Measurements from ENCODE around the gene ZDHHC17. TPM values are rescaled to one million over a fixed set of nuclear protein-coding genes. Genes with fewer than 3 reads are reported as not detected.

ZDHHC17 gene
- total and polyA plus RNA-seq, 2 of the 13 experiments (the other 11 are each of a cell fraction or from before 2014, with no cell fraction given): 36.7 to 38.5 TPM

GRCh38 chr12:76878899-76879709, 115.2 kb downstream of the ZDHHC17 start, which contains the start of gene CSRP2 (continued):
- TF ChIP-seq CBX2 (IDR thresholded peaks at IDR 0.05; ENCODE audit: low read depth, low read length): no peak
- TF ChIP-seq CBX2 (CRISPR knock-in tag; IDR thresholded peaks at IDR 0.05; ENCODE audit: low read depth): 0 out of 2 replicates have a peak, but pooled peaks have one; percentile 48
- peak; percentile 54; the same call in 1 of the 2 replicates for TF ChIP-seq ZBED4 (CRISPR knock-in tag; IDR thresholded peaks at IDR 0.05; ENCODE audit: borderline replicate concordance)
- TF ChIP-seq MED1 (CRISPR knock-in tag; IDR thresholded peaks at IDR 0.05): no peak
- TF ChIP-seq ZNF777 (CRISPR knock-in tag; IDR thresholded peaks at IDR 0.05): 0 out of 2 replicates have a peak, but pooled peaks have one; percentile 55
- no peak for TF ChIP-seq CERS6 (CRISPR knock-in tag; IDR thresholded peaks at IDR 0.05)
- TF ChIP-seq ZKSCAN1 (IDR thresholded peaks at IDR 0.05; ENCODE audit: low read length): no peak
- peak; percentile 39; the same call in 1 of the 2 replicates for TF ChIP-seq ZNF768 (CRISPR knock-in tag; IDR thresholded peaks at IDR 0.05)
- TF ChIP-seq SP140L (CRISPR knock-in tag; IDR thresholded peaks at IDR 0.05; ENCODE audit: borderline replicate concordance): no peak
- TF ChIP-seq ZNF138 (CRISPR knock-in tag; IDR thresholded peaks at IDR 0.05; ENCODE audit: low read depth): no peak
- TF ChIP-seq SP4 (CRISPR knock-in tag; IDR thresholded peaks at IDR 0.05): peak; percentile 74
- no peak for TF ChIP-seq TBP (CRISPR knock-in tag; IDR thresholded peaks at IDR 0.05)
- TF ChIP-seq SP5 (CRISPR knock-in tag; IDR thresholded peaks at IDR 0.05; ENCODE audit: borderline replicate concordance, low read depth): no peak; the same call in 1 of the 2 replicates
- TF ChIP-seq HDAC2 (CRISPR knock-in tag; IDR thresholded peaks at IDR 0.05): no peak
- no peak for TF ChIP-seq GMEB2 (CRISPR knock-in tag; IDR thresholded peaks at IDR 0.05; ENCODE audit: low read depth)

All from HepG2 (cell line).